Vagina (tissue), 2 donors: Measurements from ENCODE around the gene HLA-C.

Experiments used
- POLR2A ChIP-seq, 2 donors: fragments of 450-650 bp; IDR thresholded peaks; one replicate each; pipeline ENCODE4 v1.6.1; 2017; ENCODE audit warnings: antibody characterized with exemption in 2 of 2, mild to moderate bottlenecking in 2 of 2, moderate library complexity in 2 of 2
- POLR2AphosphoS5 ChIP-seq, 2 donors: sonication (generic); formaldehyde crosslinking; IDR thresholded peaks; one replicate each; pipeline ENCODE4 v1.9.0; 2017; ENCODE audit warnings: antibody characterized with exemption in 2 of 2, mild to moderate bottlenecking in 2 of 2, low read depth in 1 of 2; ENCODE audit not compliant: insufficient read depth in 1 of 2
- TF ChIP-seq, protein P1 (sequence below), 3 experiments: fragments of 450-650 bp in 2 of 3; fragments of 200-600 bp in 1 of 3; sonication (generic) in 1 of 3; IDR thresholded peaks; one replicate each; pipeline ENCODE4 v1.5.1; 2017 to 2019; ENCODE audit warnings: antibody characterized with exemption in 3 of 3, mild to moderate bottlenecking in 2 of 3, moderate library complexity in 2 of 3

GRCh38 chr6:31305703-31306219 is 33.9 kb upstream of the HLA-C start:
- TF ChIP-seq POLR2AphosphoS5 (IDR thresholded peaks at IDR 0.05; ENCODE audit: insufficient read depth in 1 of 2, low read depth in 1 of 2) (no peak), POLR2A (IDR thresholded peaks at IDR 0.05) (no peak)
- TF ChIP-seq, protein P1, sequence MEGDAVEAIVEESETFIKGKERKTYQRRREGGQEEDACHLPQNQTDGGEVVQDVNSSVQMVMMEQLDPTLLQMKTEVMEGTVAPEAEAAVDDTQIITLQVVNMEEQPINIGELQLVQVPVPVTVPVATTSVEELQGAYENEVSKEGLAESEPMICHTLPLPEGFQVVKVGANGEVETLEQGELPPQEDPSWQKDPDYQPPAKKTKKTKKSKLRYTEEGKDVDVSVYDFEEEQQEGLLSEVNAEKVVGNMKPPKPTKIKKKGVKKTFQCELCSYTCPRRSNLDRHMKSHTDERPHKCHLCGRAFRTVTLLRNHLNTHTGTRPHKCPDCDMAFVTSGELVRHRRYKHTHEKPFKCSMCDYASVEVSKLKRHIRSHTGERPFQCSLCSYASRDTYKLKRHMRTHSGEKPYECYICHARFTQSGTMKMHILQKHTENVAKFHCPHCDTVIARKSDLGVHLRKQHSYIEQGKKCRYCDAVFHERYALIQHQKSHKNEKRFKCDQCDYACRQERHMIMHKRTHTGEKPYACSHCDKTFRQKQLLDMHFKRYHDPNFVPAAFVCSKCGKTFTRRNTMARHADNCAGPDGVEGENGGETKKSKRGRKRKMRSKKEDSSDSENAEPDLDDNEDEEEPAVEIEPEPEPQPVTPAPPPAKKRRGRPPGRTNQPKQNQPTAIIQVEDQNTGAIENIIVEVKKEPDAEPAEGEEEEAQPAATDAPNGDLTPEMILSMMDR (IDR thresholded peaks at IDR 0.05), result no peak
